Suprapubic skin (tissue), 4 donors: ENCODE data around the gene ATP23.

ENCODE experiments used
- POLR2A ChIP-seq, 2 donors: fragments of 450-650 bp; IDR thresholded peaks; one replicate each; pipeline ENCODE4 v1.6.1; 2017; ENCODE audit warnings: antibody characterized with exemption in 2 of 2, mild to moderate bottlenecking in 2 of 2, moderate library complexity in 2 of 2
- POLR2AphosphoS5 ChIP-seq, 3 donors: sonication (generic); formaldehyde crosslinking; IDR thresholded peaks; one replicate each; pipeline ENCODE4 v1.6.1; 2017; ENCODE audit warnings: antibody characterized with exemption in 3 of 3
- TF ChIP-seq, protein P1 (sequence below), 2 donors: fragments of 200-600 bp in 1 of 2; fragments of 450-650 bp in 1 of 2; sonication (generic) in 1 of 2; IDR thresholded peaks; one replicate each; pipeline ENCODE4 v1.5.1; 2016 to 2019; ENCODE audit warnings: antibody characterized with exemption in 2 of 2, mild to moderate bottlenecking in 1 of 2, moderate library complexity in 1 of 2

DNA sequence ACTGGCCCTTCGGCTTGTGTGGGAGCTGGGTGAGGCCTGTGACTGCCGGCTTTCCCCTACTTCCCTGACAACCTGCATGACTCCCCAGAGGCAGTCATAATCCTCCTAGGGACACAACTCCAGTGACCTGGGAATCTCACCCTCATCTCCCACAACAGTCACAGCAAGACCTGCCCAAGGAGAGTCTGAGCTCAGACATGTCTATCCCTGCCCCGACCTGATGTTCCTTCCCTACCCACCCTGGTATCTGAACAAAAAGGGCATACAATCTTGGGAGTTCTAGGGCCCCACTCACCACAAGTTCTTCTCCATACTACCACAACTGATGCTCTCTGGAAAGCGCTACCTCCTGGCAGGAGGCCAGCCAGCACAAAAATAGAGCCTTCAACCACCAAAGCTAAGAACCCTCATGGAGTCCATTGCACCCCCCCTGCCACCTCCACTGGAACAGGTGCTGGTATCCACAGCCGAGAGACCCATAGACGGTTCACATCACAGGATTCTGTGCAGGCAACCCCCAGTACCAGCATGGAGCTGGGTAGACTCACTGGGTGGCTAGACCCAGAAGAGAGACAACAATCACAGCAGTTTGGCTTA, 16.8 kb downstream of the ATP23 start:
- TF ChIP-seq, protein P1, sequence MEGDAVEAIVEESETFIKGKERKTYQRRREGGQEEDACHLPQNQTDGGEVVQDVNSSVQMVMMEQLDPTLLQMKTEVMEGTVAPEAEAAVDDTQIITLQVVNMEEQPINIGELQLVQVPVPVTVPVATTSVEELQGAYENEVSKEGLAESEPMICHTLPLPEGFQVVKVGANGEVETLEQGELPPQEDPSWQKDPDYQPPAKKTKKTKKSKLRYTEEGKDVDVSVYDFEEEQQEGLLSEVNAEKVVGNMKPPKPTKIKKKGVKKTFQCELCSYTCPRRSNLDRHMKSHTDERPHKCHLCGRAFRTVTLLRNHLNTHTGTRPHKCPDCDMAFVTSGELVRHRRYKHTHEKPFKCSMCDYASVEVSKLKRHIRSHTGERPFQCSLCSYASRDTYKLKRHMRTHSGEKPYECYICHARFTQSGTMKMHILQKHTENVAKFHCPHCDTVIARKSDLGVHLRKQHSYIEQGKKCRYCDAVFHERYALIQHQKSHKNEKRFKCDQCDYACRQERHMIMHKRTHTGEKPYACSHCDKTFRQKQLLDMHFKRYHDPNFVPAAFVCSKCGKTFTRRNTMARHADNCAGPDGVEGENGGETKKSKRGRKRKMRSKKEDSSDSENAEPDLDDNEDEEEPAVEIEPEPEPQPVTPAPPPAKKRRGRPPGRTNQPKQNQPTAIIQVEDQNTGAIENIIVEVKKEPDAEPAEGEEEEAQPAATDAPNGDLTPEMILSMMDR (IDR thresholded peaks at IDR 0.05) = no peak
- TF ChIP-seq POLR2AphosphoS5 (IDR thresholded peaks at IDR 0.05) (no peak), POLR2A (IDR thresholded peaks at IDR 0.05) (no peak)
